Measurements from ENCODE around the gene RALB. TPM values are rescaled to one million over a fixed set of nuclear protein-coding genes. Genes with fewer than 3 reads are reported as not detected.

RALB gene
- total and polyA plus RNA-seq, 2 of the 8 experiments (the other 6 are each of a cell fraction or from before 2014, with no cell fraction given): 12.0 to 16.6 TPM

DNA sequence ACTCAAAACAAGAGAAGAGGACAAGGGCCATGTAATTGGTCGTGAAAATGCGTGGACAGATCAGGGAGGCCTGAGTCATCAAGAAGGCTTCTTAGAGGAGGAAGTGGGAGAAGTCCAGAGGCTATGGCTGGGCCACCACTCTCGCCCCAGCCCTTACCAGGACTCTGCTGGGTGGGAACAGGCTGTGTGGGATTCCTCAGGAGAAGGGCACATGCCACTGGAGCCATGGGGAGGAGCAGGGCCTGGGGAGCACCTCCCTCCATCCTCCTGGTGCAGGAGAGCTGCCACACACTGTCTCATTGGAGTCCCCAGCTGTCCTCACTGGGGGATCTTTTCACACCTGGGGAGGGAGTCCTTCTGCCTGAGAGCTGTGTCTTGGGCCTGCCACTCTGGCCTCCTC lies 9.4 kb upstream of the RALB start:
- ChIA-PET CTCF (ENCODE audit: partially characterized antibody) (interaction anchor here (1.2 to 1.7 kb wide), 3 partner anchors 15 to 69 kb away, joined by 3 to 4 read pairs (median 3); no protein-coding TSS in a partner anchor), POLR2A (ENCODE audit: partially characterized antibody) (no interaction called here)
- no peak overlapping the region for H4K91ac ChIP-seq (replicated peaks; ENCODE audit: insufficient read length, low read length)
- no peak for FAIRE-seq
- peaks cover 7 to 34% (median 21%) of the 10 kb centered on the region in 4 experiments for H3K4me1 ChIP-seq (replicated peaks in 1 of 4; ENCODE audit: control insufficient read depth in 3 of 4, insufficient read depth in 4 of 4, low read length in 3 of 4)
- no peak overlapping the region for H3K14ac ChIP-seq (ENCODE audit: insufficient read length)
- H2BK20ac ChIP-seq (ENCODE audit: low read length): no peak overlapping the region
- TF ChIP-seq NRF1 (IDR thresholded peaks at IDR 0.05; ENCODE audit: low read depth, low read length) (no peak), SP4 (IDR thresholded peaks at IDR 0.05; ENCODE audit: low read length) (no peak)
- peaks cover 0 to 1% of the 10 kb centered on the region in 2 experiments for H4K20me1 ChIP-seq (replicated peaks in 1 of 2; ENCODE audit: control insufficient read depth in 1 of 2, insufficient read depth in 2 of 2, low read length in 2 of 2)
- WGBS, 2 experiments (ENCODE audit: extremely low coverage in 1 of 2, insufficient coverage in 1 of 2, insufficient read length in 1 of 2, insufficient replicate concordance in 2 of 2, low coverage in 1 of 2, low lambda C conversion rate in 2 of 2, missing lambda C conversion rate in 1 of 2): 93% methylated on average over 3 of the region's 3 CpGs; no CpG with 5 or more reads in 1 of the 2 experiments
- H3K9me3 ChIP-seq (ENCODE audit: insufficient read depth in 2 of 2, low read depth in 1 of 2, low read length in 1 of 2): no peaks in the 10 kb centered on the region
- H3K4ac ChIP-seq (replicated peaks; ENCODE audit: insufficient read length, low read depth, low read length): no peak overlapping the region
- H3K27ac ChIP-seq (ENCODE audit: low read depth, low read length): no peak overlapping the region
- H3K79me1 ChIP-seq (ENCODE audit: low read depth, low read length): no peaks in the 10 kb centered on the region
- no peak for DNase-seq (ENCODE audit: low read depth in 1 of 2, low spot score in 2 of 2)
- H3K36me3 ChIP-seq (ENCODE audit: control insufficient read depth in 2 of 4, insufficient read depth in 4 of 4, low read length in 3 of 4): no peaks in the 10 kb centered on the region
- H3K79me2 ChIP-seq (ENCODE audit: control insufficient read depth in 1 of 2, insufficient read depth in 2 of 2, low read length in 2 of 2): no peaks in the 10 kb centered on the region
- H2BK12ac ChIP-seq (ENCODE audit: low read depth, low read length): no peak overlapping the region
- H3K27me3 ChIP-seq (replicated peaks in 1 of 4; ENCODE audit: control insufficient read depth in 3 of 4, extremely low read depth in 1 of 4, insufficient read depth in 3 of 4, low read length in 3 of 4): peaks cover 0 to 6% (median 0%) of the 10 kb centered on the region in 4 experiments; a peak in 4 of 7 replicates
- H2AK5ac ChIP-seq (ENCODE audit: low read depth, low read length): no peak overlapping the region
- no peak overlapping the region for H3K23ac ChIP-seq (ENCODE audit: insufficient read length)
- H2AFZ ChIP-seq (ENCODE audit: low read length): no peak overlapping the region
- H3K23me2 ChIP-seq (ENCODE audit: low read depth, low read length): no peaks in the 10 kb centered on the region; the same call in 1 of the 2 replicates
- H4K8ac ChIP-seq (ENCODE audit: extremely low read depth, insufficient read depth, low read length): peak overlapping the region; percentile 60; the same call in 1 of the 2 replicates
- no peak overlapping the region for H3K18ac ChIP-seq (ENCODE audit: extremely low read depth, low read length)
- H4K5ac ChIP-seq (ENCODE audit: insufficient read length, low read depth, low read length): no peak overlapping the region
- no peak overlapping the region for H2BK120ac ChIP-seq (replicated peaks; ENCODE audit: low read depth, low read length)
- no peak overlapping the region for H2BK15ac ChIP-seq (ENCODE audit: low read length)
- no peak overlapping the region for H3K9ac ChIP-seq (replicated peaks in 1 of 4; ENCODE audit: extremely low read depth in 1 of 4, low read depth in 3 of 4, low read length in 3 of 4)
- no peak overlapping the region for H2BK5ac ChIP-seq (ENCODE audit: low read depth, low read length)
- H3K4me3 ChIP-seq (ENCODE audit: extremely low read depth in 1 of 4, insufficient read depth in 2 of 4, low read depth in 3 of 4, low read length in 4 of 4): no peak overlapping the region
- H3K4me2 ChIP-seq (ENCODE audit: insufficient read depth in 1 of 2, low read depth in 2 of 2, low read length in 2 of 2): no peak overlapping the region
- no peak overlapping the region for H3K56ac ChIP-seq (replicated peaks; ENCODE audit: insufficient read length, low read depth, low read length)
